Measurements from ENCODE around the gene PSMB11.

DNA sequence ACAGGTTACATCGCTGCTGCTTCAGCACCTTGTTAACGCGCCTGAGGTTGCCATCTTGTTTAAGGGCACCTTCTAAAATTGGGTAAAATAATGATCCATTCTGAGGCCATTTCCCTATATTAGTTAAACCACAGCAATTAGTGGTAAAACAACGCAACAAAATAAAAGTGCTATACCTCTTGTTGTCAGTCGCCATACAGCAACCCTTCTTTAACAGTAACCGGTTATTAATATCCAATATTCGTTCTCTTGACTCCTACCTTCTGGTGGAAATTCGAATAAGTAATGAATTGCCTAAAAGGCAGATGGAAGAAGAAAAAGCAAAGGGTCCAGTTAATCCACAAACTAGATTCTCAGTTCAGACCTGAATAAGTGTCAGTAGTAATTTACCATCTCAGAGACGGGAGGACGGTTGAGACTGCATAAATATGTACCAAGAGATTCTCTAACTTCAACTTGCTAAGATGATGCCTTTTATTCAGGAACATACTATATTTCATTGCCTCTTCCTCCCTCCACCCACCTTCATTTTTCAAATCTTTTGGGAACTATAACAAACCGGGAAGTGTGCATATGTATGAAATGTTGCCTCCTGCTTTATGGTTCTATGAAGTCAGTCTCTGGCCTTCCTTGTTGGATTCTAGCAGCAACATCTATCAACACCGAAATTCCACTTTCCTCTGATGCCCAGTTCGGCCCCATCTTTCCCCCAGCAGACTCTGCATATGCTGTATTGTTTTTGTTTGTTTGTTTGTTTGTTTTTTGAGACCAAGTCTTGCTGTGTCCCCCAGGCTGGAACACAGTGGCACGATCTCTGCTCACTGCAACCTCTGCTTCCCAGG, 6.5 kb upstream of the PSMB11 start:
- no peak for TF ChIP-seq POLR2A (IDR thresholded peaks at IDR 0.05)
- TF ChIP-seq, protein P1, sequence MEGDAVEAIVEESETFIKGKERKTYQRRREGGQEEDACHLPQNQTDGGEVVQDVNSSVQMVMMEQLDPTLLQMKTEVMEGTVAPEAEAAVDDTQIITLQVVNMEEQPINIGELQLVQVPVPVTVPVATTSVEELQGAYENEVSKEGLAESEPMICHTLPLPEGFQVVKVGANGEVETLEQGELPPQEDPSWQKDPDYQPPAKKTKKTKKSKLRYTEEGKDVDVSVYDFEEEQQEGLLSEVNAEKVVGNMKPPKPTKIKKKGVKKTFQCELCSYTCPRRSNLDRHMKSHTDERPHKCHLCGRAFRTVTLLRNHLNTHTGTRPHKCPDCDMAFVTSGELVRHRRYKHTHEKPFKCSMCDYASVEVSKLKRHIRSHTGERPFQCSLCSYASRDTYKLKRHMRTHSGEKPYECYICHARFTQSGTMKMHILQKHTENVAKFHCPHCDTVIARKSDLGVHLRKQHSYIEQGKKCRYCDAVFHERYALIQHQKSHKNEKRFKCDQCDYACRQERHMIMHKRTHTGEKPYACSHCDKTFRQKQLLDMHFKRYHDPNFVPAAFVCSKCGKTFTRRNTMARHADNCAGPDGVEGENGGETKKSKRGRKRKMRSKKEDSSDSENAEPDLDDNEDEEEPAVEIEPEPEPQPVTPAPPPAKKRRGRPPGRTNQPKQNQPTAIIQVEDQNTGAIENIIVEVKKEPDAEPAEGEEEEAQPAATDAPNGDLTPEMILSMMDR (IDR thresholded peaks at IDR 0.05), result peak in 1 of 12 donors; percentile 15

Data from heart left ventricle (tissue), 13 donors.